ENCODE data around the gene RBKS. TPM values are rescaled to one million over a fixed set of nuclear protein-coding genes. Genes with fewer than 3 reads are reported as not detected.

Gene RBKS
- total RNA-seq, 1 donor from 2014 or later: 1.4 TPM

DNA sequence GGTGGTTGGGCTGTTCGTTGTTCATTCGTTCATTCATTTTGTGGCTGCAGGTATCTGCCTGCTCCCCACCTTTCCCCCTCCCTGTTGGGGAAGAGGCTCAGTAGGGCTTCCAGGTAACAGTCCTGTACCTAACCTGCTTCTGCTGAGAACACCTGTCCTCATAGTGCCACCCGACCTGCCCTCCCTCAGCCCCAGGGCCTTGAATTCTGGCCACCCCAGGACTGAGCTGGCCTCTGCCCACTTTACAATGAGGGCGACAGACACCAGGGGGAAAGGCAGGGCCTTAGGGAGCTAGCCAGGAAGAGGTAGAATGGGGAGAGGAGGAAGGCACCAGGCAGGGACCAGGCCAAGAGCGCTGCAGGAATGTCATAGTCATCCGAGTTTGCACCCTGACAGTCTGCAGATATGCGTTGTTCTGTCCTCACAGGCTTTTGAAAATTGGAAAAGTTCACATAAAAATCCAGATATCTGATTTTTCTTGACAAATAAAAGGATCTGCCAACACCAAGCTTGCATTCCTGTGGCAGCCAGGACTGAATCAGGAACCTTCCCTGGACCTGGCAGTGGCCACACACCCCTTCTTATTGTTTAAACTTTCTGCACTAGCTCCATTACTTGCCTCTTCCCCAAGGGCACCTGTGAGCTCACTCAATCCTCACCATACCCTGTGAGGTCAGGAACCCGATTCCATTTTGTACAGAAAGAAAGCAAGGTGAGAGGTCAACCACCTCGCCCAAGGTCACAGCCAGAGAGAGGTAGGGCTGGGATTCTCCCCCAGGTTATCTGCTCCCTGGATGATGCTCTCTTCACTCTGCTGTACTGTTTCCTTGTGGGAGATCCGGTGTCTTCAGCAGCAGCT is 153.9 kb downstream of the RBKS start:
- no peak for DNase-seq (ENCODE audit: low read depth in 2 of 2)

- peak; percentile 26 to 55 for DNase-seq (ENCODE audit: low read depth in 2 of 2)
These were observed 154.8 kb downstream of the RBKS start for GRCh38 chr2:27735263-27735904.

GRCh38 chr2:27734305-27734704 is 155.9 kb downstream of the RBKS start:
- DNase-seq (ENCODE audit: low read depth in 2 of 2): no peak

Other genes starting within 250 kb of the RBKS start
- 8.7 and 18.3 TPM in 2 replicates for gene SUPT7L, start 226.8 kb downstream of the RBKS start, total RNA-seq
- 14.6 and 18.7 TPM in 2 replicates for gene SLC4A1AP, start 226.5 kb downstream of the RBKS start, total RNA-seq
- gene MRPL33, start 118.7 kb downstream of the RBKS start, total RNA-seq: 71.5 and 72.8 TPM in 2 replicates
- gene BABAM2, start 342 bp upstream of the RBKS start, total RNA-seq: 12.6 and 14.7 TPM in 2 replicates